Stimulated activated CD4-positive, alpha-beta T cell treated with anti-CD3 and anti-CD28 coated beads, Interleukin-12 subunit alpha, Interleukin-12 subunit beta, amount 100 ng/mL, for 4 hours (primary cell): ENCODE results near the gene NUDC.

Experiments
- DNase-seq: peaks from one replicate; pipeline ENCODE4 v3.0.0-alpha.2; 2020

NUDC gene

DNA sequence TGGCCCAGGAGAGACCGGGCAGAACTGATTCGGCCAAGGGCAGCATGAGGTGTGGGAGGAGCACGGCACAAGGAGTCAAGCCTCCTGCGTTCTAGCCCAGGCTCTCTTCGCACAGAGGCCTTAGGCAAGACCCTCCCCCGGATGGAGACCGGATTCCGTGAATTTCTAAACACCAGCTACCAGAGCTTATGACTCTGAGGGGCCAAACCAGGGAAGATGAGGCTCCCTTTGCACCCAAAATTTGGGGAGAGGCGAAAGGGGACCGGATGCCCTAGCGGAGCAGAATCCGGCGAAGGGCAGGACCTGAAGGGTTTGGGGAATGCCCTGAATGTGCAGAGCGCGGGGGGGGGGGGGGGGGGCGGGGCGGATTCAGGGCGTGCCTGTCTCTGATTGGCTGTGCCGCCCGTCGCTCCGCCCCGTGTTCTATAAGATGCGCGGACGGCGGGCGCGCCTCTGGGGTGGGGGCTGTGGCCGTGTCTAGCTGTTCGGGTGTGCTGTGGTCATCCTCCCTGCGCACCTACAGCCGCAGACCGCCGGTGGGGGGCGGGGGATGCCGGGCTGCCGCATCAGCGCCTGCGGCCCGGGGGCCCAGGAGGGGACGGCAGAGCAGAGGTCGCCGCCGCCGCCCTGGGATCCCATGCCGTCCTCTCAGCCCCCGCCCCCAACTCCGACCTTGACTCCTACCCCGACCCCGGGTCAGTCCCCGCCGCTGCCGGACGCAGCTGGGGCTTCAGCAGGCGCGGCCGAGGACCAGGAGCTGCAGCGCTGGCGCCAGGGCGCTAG is 71.9 kb downstream of the NUDC start, which contains the start of gene TRNP1:
TRNP1 (plus strand) TSS at position 456 of the 783 bp plus-strand sequence; CDS start at position 551, 95 bp downstream.
- peak; percentile 72 for DNase-seq

DNA sequence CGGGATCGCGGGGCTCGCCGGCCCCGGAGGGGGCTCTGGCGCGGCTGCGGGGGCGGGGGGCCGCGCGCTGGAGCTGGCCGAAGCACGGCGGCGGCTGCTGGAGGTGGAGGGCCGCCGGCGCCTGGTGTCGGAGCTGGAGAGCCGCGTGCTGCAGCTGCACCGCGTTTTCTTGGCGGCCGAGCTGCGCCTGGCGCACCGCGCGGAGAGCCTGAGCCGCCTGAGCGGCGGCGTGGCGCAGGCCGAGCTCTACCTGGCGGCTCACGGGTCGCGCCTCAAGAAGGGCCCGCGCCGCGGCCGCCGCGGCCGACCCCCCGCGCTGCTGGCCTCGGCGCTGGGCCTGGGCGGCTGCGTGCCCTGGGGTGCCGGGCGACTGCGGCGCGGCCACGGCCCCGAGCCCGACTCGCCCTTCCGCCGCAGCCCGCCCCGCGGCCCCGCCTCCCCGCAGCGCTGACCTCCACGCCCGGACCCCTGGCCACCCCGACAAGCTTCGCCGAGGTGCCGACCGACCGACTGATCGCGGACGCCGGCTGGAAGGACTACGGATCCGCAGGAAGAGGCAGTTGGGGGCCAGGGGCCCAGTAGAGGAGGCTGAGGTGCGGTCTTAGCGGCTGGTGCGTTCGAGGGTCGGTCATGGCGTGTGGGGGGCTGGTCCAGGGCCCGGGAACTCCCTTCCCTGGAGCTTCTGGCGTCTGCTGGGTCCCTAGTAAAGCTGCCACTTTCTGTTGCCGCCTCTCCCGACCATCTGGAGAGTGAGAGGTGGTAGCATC is 72.7 kb downstream of the NUDC start:
- peak; percentile 25 for DNase-seq

DNA sequence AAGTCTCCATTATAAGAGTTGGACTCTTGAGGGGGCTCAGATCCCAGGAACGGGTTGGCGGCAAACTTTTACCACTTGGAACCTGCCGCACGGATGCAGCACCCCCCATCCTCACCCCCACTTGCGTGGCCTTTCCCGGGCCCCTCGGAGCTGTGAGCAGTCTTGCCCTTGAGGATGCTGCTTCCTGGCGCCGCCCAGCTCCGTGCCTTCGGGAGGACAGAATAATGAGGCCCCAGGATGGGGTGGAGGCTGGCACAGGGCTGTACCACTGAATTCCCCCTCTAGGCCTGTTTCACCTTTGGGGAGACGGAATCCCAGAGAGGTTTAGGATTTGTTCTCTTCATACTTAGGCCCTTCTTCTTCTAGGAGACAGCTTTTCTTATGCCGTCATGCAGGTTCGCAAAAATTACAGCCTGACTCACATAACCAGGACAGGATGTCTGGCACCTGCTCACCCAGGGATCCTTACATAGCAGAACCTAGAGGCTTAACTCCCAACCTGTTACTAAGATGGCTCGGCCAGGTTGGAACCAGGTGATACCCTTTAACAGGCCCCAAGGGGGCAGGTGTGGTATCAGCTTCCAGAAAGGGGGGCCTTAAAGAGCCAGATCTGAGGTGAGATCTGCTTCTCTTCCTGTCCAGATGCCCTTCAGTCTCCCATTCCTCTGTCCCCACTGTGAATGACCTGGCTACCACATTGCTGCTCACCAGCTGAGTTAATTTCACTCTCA is 73.4 kb downstream of the NUDC start:
- DNase-seq: no peak

DNA sequence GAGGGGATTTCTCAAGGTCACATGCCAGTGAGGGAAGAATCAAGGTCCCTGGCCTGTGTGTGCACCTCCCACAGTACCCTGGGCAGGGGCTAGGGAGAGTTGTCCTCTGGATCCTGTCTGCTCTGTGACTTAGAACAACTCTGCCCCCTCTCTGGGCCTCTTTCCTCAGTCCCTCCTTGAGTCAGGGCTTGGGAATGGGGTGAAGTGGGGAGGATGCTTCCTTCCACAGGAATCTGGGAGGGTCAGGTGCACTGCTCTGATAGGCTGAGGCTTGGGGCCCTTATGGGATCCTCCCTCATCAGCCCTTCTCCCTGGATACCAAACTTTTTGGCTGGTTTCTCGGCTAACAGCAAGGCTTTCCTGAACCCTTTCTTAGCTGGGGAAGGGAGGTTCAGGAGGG is 74.5 kb downstream of the NUDC start:
- DNase-seq: no peak
